ENCODE measurements around the gene GGA1.

GRCh38 chr22:37578002-37578401 is 30.6 kb upstream of the GGA1 start:
- TF ChIP-seq CTCF (IDR thresholded peaks at IDR 0.05; ENCODE audit: low read length) = no peak
- no peak for TF ChIP-seq EZH2 (IDR thresholded peaks at IDR 0.05; ENCODE audit: borderline replicate concordance, low read length)

Data from OCI-LY1 (cell line).